Measurements from ENCODE around the gene HNRNPA3.
A peak's percentile ranks its signal among the peaks of the same experiment; 100 is the strongest.

The HNRNPA3 gene

GRCh38 chr2:177254433-177255226 lies 42.0 kb downstream of the HNRNPA3 start:
- peak; percentile 63 for TF ChIP-seq CTCF (conservative IDR thresholded peaks at IDR 0.05; ENCODE audit: low read depth, low read length)
- peaks cover 86% of the 10 kb centered on the region for H3K4me1 ChIP-seq (ENCODE audit: low read depth, poor library complexity, severe bottlenecking)
- no peak overlapping the region for H3K4me3 ChIP-seq (IDR thresholded peaks at IDR 0.05; ENCODE audit: insufficient read depth, low read depth, low read length)
- peaks cover 4% of the 10 kb centered on the region; the same call in 1 of the 2 replicates for H3K36me3 ChIP-seq (ENCODE audit: insufficient read depth)
- H3K4me2 ChIP-seq, result no peak overlapping the region
- no peaks in the 10 kb centered on the region for H3K27me3 ChIP-seq (ENCODE audit: insufficient read depth, low read depth)
- peaks cover 100% of the 10 kb centered on the region for H3K79me2 ChIP-seq (ENCODE audit: insufficient read depth, low read depth)
- H3K27ac ChIP-seq, result no peak overlapping the region
- H3K9ac ChIP-seq, result no peak overlapping the region
- peaks cover 97% of the 10 kb centered on the region for H4K20me1 ChIP-seq (ENCODE audit: insufficient read depth)
- no peak overlapping the region for H2AFZ ChIP-seq (ENCODE audit: low read depth)

GRCh38 chr2:177255227-177255601 lies 42.6 kb downstream of the HNRNPA3 start:
- no peak overlapping the region for H3K4me3 ChIP-seq (IDR thresholded peaks at IDR 0.05; ENCODE audit: insufficient read depth, low read depth, low read length)
- H3K27ac ChIP-seq, result no peak overlapping the region; the same call in 1 of the 2 replicates
- peaks cover 100% of the 10 kb centered on the region for H3K79me2 ChIP-seq (ENCODE audit: insufficient read depth, low read depth)
- no peak overlapping the region for H2AFZ ChIP-seq (ENCODE audit: low read depth)
- H3K4me2 ChIP-seq, result no peak overlapping the region
- peaks cover 88% of the 10 kb centered on the region for H3K4me1 ChIP-seq (ENCODE audit: low read depth, poor library complexity, severe bottlenecking)
- H3K36me3 ChIP-seq (ENCODE audit: insufficient read depth), result peaks cover 4% of the 10 kb centered on the region; the same call in 1 of the 2 replicates
- H3K27me3 ChIP-seq (ENCODE audit: insufficient read depth, low read depth), result no peaks in the 10 kb centered on the region
- H3K9ac ChIP-seq, result no peak overlapping the region
- no peak for TF ChIP-seq CTCF (conservative IDR thresholded peaks at IDR 0.05; ENCODE audit: low read depth, low read length)
- peaks cover 98% of the 10 kb centered on the region for H4K20me1 ChIP-seq (ENCODE audit: insufficient read depth)

DNA sequence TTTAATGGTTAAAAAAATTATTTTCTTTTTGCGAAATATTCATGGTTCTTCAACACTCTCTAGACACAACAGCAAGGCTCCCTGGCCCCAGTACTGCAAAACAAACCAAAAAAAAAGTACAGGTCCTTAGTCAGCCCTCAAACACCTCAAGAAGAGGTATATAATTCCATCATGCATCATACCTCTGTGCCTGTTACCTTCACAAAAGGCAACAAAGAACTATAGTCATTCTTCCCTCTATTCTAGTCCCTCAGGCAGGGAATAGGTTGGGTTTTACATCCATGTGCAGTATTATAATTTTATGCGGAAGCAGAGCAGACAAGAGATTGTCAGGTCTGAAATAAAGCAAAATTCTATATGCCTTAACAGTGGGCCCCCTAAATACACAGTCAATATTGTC lies 43.4 kb downstream of the HNRNPA3 start:
- peaks cover 4% of the 10 kb centered on the region; the same call in 1 of the 2 replicates for H3K36me3 ChIP-seq (ENCODE audit: insufficient read depth)
- H3K4me1 ChIP-seq (ENCODE audit: low read depth, poor library complexity, severe bottlenecking), result peaks cover 91% of the 10 kb centered on the region
- no peak overlapping the region for H3K4me3 ChIP-seq (IDR thresholded peaks at IDR 0.05; ENCODE audit: insufficient read depth, low read depth, low read length)
- H3K27me3 ChIP-seq (ENCODE audit: insufficient read depth, low read depth), result no peaks in the 10 kb centered on the region
- no peak overlapping the region for H2AFZ ChIP-seq (ENCODE audit: low read depth)
- no peak for TF ChIP-seq CTCF (conservative IDR thresholded peaks at IDR 0.05; ENCODE audit: low read depth, low read length)
- no peak overlapping the region for H3K4me2 ChIP-seq
- no peak overlapping the region; the same call in 1 of the 2 replicates for H3K27ac ChIP-seq
- peaks cover 100% of the 10 kb centered on the region for H3K79me2 ChIP-seq (ENCODE audit: insufficient read depth, low read depth)
- H4K20me1 ChIP-seq (ENCODE audit: insufficient read depth), result peaks cover 98% of the 10 kb centered on the region
- no peak overlapping the region for H3K9ac ChIP-seq

DNA sequence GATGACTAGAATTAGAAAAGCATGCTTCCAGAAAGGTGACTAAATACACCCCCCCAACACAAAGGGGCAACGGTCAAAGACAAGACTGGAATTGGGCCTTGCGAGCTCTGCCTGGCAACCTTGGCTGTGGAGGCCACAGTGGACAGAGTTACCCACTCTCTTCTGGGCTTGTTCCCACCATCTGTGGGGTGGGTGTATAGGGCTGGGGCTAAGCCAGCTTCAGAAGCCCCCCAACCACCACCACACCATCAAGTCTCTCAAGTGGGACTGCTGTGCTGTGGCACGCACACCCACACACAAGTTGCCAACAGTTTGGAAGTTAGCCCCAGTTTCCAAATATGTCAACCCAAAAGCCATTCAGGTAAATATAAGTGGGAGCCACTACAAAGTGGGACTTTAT lies 44.1 kb downstream of the HNRNPA3 start:
- H3K4me2 ChIP-seq, result no peak overlapping the region
- no peak overlapping the region for H3K9ac ChIP-seq
- H3K27ac ChIP-seq, result no peak overlapping the region

More for the DNA sequence above, 44.1 kb downstream of the HNRNPA3 start:
- Histone ChIP-seq H2AFZ (ENCODE audit: low read depth) (no peak overlapping the region), H4K20me1 (ENCODE audit: insufficient read depth) (peaks cover 96% of the 10 kb centered on the region), H3K4me1 (ENCODE audit: low read depth, poor library complexity, severe bottlenecking) (peaks cover 94% of the 10 kb centered on the region), H3K27me3 (ENCODE audit: insufficient read depth, low read depth) (no peaks in the 10 kb centered on the region), H3K79me2 (ENCODE audit: insufficient read depth, low read depth) (peaks cover 100% of the 10 kb centered on the region), H3K36me3 (ENCODE audit: insufficient read depth) (peaks cover 4% of the 10 kb centered on the region; the same call in 1 of the 2 replicates), H3K4me3 (IDR thresholded peaks at IDR 0.05; ENCODE audit: insufficient read depth, low read depth, low read length) (no peak overlapping the region)
- TF ChIP-seq CTCF (conservative IDR thresholded peaks at IDR 0.05; ENCODE audit: low read depth, low read length), result no peak
